ENCODE results near the gene MPIG6B. TPM values are rescaled to one million over a fixed set of nuclear protein-coding genes. Genes with fewer than 3 reads are reported as not detected.

Gene MPIG6B
- under 1 TPM; 0.49 to 0.88 TPM for polyA plus RNA-seq

DNA sequence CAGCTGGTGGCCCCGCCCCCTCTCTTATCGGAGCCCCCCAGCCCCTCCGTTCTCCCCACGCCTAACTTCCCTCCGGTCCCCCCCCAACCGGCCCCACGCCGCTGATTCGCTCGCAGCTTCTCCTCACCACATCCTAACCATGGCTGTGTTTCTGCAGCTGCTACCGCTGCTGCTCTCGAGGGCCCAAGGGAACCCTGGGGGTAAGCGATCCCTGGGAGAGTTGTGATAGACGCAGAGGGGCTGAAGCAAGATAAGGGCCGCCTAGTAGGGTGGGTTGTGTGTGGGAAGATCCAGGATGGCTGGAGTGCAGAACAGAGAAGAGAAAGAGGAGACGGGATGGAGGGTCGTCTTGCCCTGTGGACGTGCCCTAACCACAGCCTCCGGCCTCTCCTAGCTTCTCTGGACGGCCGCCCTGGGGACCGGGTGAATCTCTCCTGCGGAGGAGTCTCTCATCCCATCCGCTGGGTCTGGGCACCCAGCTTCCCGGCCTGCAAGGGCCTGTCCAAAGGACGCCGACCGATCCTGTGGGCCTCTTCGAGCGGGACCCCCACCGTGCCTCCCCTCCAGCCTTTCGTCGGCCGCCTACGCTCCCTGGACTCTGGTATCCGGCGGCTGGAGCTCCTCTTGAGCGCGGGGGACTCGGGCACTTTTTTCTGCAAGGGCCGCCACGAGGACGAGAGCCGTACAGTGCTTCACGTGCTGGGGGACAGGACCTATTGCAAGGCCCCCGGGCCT lies at the start of gene MPIG6B:
Gene MPIG6B (plus strand): TSS at position 129 of the 735 bp plus-strand sequence. CDS start 11 bp downstream, at position 140.
- peaks cover 0 to 19% of the 10 kb centered on the region in 2 donors for H3K4me1 ChIP-seq (ENCODE audit: control insufficient read depth in 2 of 2, insufficient read depth in 2 of 2, low read length in 1 of 2)
- WGBS, 2 donors, result 77 to 85% methylated on average over 41 to 46 of the region's 46 CpGs

GRCh38 chr6:31676322-31676903 lies 46.8 kb upstream of the MPIG6B start:
- 79 to 83% methylated on average over 4 of the region's 4 CpGs for WGBS, 2 donors
- Histone ChIP-seq H3K36me3 (ENCODE audit: control insufficient read depth in 2 of 2, insufficient read depth in 2 of 2, low read length in 1 of 2) (peaks cover 0 to 9% of the 10 kb centered on the region in 2 donors), H3K27ac (ENCODE audit: low read depth in 2 of 2, low read length in 1 of 2) (no peak overlapping the region)

More for the DNA sequence above, at the start of gene MPIG6B:
- H3K9me3 ChIP-seq (ENCODE audit: control insufficient read depth in 2 of 2, insufficient read depth in 1 of 2, low read depth in 1 of 2, low read length in 1 of 2), result no peaks in the 10 kb centered on the region
- no peaks in the 10 kb centered on the region for H3K27me3 ChIP-seq (ENCODE audit: control insufficient read depth in 1 of 2, insufficient read depth in 2 of 2, low read length in 2 of 2)
- no peak within 1 kb of the TSS for H3K4me3 ChIP-seq (ENCODE audit: low read depth in 1 of 2, low read length in 2 of 2)
- peak within 1 kb of the TSS; percentile 21 to 62 for H3K27ac ChIP-seq (ENCODE audit: low read depth in 2 of 2, low read length in 1 of 2)
- H3K36me3 ChIP-seq (ENCODE audit: control insufficient read depth in 2 of 2, insufficient read depth in 2 of 2, low read length in 1 of 2), result peaks cover 0 to 7% of the 10 kb centered on the region in 2 donors

DNA sequence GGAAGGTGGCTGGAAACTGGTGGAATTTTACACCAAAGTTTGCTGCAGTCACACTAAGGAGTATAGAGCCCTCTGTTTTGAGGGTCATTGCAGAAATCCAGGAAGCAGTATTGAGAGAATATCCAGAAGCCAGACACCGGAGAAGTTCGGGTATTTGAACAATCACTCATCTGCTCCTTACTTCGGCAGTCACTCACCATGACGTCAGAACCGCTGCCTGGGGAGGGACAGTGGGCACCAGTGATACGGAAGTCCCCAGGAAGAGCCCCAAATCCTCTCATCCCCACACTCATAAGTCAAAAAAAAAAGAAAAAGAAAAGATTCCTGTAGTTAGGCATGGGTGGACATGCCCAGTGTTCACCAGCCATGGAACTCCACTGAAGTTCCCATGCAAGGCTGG lies 46.3 kb upstream of the MPIG6B start:
- Histone ChIP-seq H3K36me3 (ENCODE audit: control insufficient read depth in 2 of 2, insufficient read depth in 2 of 2, low read length in 1 of 2) (peaks cover 0 to 5% of the 10 kb centered on the region in 2 donors), H3K27me3 (ENCODE audit: control insufficient read depth in 1 of 2, insufficient read depth in 2 of 2, low read length in 2 of 2) (no peaks in the 10 kb centered on the region), H3K9me3 (ENCODE audit: control insufficient read depth in 2 of 2, insufficient read depth in 1 of 2, low read depth in 1 of 2, low read length in 1 of 2) (no peaks in the 10 kb centered on the region), H3K27ac (ENCODE audit: low read depth in 2 of 2, low read length in 1 of 2) (no peak overlapping the region), H3K4me1 (ENCODE audit: control insufficient read depth in 2 of 2, insufficient read depth in 2 of 2, low read length in 1 of 2) (peaks cover 0 to 3% of the 10 kb centered on the region in 2 donors), H3K4me3 (ENCODE audit: low read depth in 1 of 2, low read length in 2 of 2) (no peak overlapping the region)
- 52 to 66% methylated on average over 6 of the region's 6 CpGs for WGBS, 2 donors

More at GRCh38 chr6:31676322-31676903, 46.8 kb upstream of the MPIG6B start:
- H3K4me1 ChIP-seq (ENCODE audit: control insufficient read depth in 2 of 2, insufficient read depth in 2 of 2, low read length in 1 of 2), result peaks cover 0 to 3% of the 10 kb centered on the region in 2 donors
- H3K4me3 ChIP-seq (ENCODE audit: low read depth in 1 of 2, low read length in 2 of 2), result no peak overlapping the region
- H3K9me3 ChIP-seq (ENCODE audit: control insufficient read depth in 2 of 2, insufficient read depth in 1 of 2, low read depth in 1 of 2, low read length in 1 of 2), result no peaks in the 10 kb centered on the region
- H3K27me3 ChIP-seq (ENCODE audit: control insufficient read depth in 1 of 2, insufficient read depth in 2 of 2, low read length in 2 of 2), result no peaks in the 10 kb centered on the region

- no peaks in the 10 kb centered on the region for H3K9me3 ChIP-seq (ENCODE audit: control insufficient read depth in 2 of 2, insufficient read depth in 1 of 2, low read depth in 1 of 2, low read length in 1 of 2)
- H3K36me3 ChIP-seq (ENCODE audit: control insufficient read depth in 2 of 2, insufficient read depth in 2 of 2, low read length in 1 of 2), result no peaks in the 10 kb centered on the region
- no peaks in the 10 kb centered on the region for H3K27me3 ChIP-seq (ENCODE audit: control insufficient read depth in 1 of 2, insufficient read depth in 2 of 2, low read length in 2 of 2)
- H3K27ac ChIP-seq (ENCODE audit: low read depth in 2 of 2, low read length in 1 of 2), result no peak overlapping the region
- H3K4me3 ChIP-seq (ENCODE audit: low read depth in 1 of 2, low read length in 2 of 2), result no peak overlapping the region
- peaks cover 0 to 3% of the 10 kb centered on the region in 2 donors for H3K4me1 ChIP-seq (ENCODE audit: control insufficient read depth in 2 of 2, insufficient read depth in 2 of 2, low read length in 1 of 2)
- 70 to 79% methylated on average over 8 of the region's 8 CpGs for WGBS, 2 donors
Observed at GRCh38 chr6:31677955-31678354, 45.2 kb upstream of the MPIG6B start.

GRCh38 chr6:31680226-31681134 lies 42.7 kb upstream of the MPIG6B start, which contains the start of gene LY6G5C:
TSS of gene LY6G5C (minus strand) at chr6:31681067. CDS start at chr6:31680373, 694 bp downstream.
- Histone ChIP-seq H3K9me3 (ENCODE audit: control insufficient read depth in 2 of 2, insufficient read depth in 1 of 2, low read depth in 1 of 2, low read length in 1 of 2) (no peaks in the 10 kb centered on the region), H3K4me1 (ENCODE audit: control insufficient read depth in 2 of 2, insufficient read depth in 2 of 2, low read length in 1 of 2) (peaks cover 0 to 5% of the 10 kb centered on the region in 2 donors), H3K36me3 (ENCODE audit: control insufficient read depth in 2 of 2, insufficient read depth in 2 of 2, low read length in 1 of 2) (peaks cover 2 to 3% of the 10 kb centered on the region in 2 donors), H3K27me3 (ENCODE audit: control insufficient read depth in 1 of 2, insufficient read depth in 2 of 2, low read length in 2 of 2) (no peaks in the 10 kb centered on the region), H3K27ac (ENCODE audit: low read depth in 2 of 2, low read length in 1 of 2) (peak within 1 kb of the TSS; percentile 63 to 80), H3K4me3 (ENCODE audit: low read depth in 1 of 2, low read length in 2 of 2) (peak within 1 kb of the TSS; percentile 51 to 54)
- 11% methylated on average over 17 of the region's 17 CpGs for WGBS, 2 donors

GRCh38 chr6:31681135-31681671 lies 42.0 kb upstream of the MPIG6B start:
- Histone ChIP-seq H3K36me3 (ENCODE audit: control insufficient read depth in 2 of 2, insufficient read depth in 2 of 2, low read length in 1 of 2) (peaks cover 3 to 5% of the 10 kb centered on the region in 2 donors), H3K27me3 (ENCODE audit: control insufficient read depth in 1 of 2, insufficient read depth in 2 of 2, low read length in 2 of 2) (no peaks in the 10 kb centered on the region), H3K4me3 (ENCODE audit: low read depth in 1 of 2, low read length in 2 of 2) (peak overlapping the region; percentile 51 to 54), H3K27ac (ENCODE audit: low read depth in 2 of 2, low read length in 1 of 2) (peak overlapping the region; percentile 63 to 80), H3K9me3 (ENCODE audit: control insufficient read depth in 2 of 2, insufficient read depth in 1 of 2, low read depth in 1 of 2, low read length in 1 of 2) (no peaks in the 10 kb centered on the region), H3K4me1 (ENCODE audit: control insufficient read depth in 2 of 2, insufficient read depth in 2 of 2, low read length in 1 of 2) (peaks cover 0 to 5% of the 10 kb centered on the region in 2 donors)
- 0 to 1% methylated on average over 40 of the region's 40 CpGs for WGBS, 2 donors

DNA sequence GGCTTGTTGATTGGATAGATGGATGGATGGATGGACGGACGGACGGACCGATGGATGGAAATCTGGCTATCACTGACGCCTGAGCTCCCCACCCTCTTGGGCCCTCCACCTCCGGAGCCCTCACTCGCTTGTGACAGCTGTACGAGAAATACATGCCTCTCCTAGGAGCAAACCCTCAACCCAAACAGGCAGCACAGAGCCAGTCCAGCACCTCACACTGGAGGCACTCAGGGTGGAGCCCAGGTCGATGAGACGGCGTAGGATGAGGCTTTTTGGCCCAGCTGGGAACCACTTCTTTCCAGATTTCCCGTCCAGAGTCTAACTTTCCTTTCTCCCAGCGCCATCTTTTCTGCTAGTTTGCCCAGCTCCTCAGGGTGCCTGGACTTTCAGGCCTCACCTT lies 39.6 kb upstream of the MPIG6B start:
- Histone ChIP-seq H3K9me3 (ENCODE audit: control insufficient read depth in 2 of 2, insufficient read depth in 1 of 2, low read depth in 1 of 2, low read length in 1 of 2) (no peaks in the 10 kb centered on the region), H3K27me3 (ENCODE audit: control insufficient read depth in 1 of 2, insufficient read depth in 2 of 2, low read length in 2 of 2) (no peaks in the 10 kb centered on the region), H3K36me3 (ENCODE audit: control insufficient read depth in 2 of 2, insufficient read depth in 2 of 2, low read length in 1 of 2) (peaks cover 19 to 27% of the 10 kb centered on the region in 2 donors), H3K4me3 (ENCODE audit: low read depth in 1 of 2, low read length in 2 of 2) (no peak overlapping the region), H3K27ac (ENCODE audit: low read depth in 2 of 2, low read length in 1 of 2) (no peak overlapping the region), H3K4me1 (ENCODE audit: control insufficient read depth in 2 of 2, insufficient read depth in 2 of 2, low read length in 1 of 2) (peaks cover 0 to 5% of the 10 kb centered on the region in 2 donors)
- WGBS, 2 donors, result 62 to 63% methylated on average over 13 of the region's 13 CpGs

- peaks cover 0 to 3% of the 10 kb centered on the region in 2 donors for H3K4me1 ChIP-seq (ENCODE audit: control insufficient read depth in 2 of 2, insufficient read depth in 2 of 2, low read length in 1 of 2)
- 84 to 87% methylated on average over 5 of the region's 5 CpGs for WGBS, 2 donors
- no peak overlapping the region for H3K27ac ChIP-seq (ENCODE audit: low read depth in 2 of 2, low read length in 1 of 2)
- no peaks in the 10 kb centered on the region for H3K9me3 ChIP-seq (ENCODE audit: control insufficient read depth in 2 of 2, insufficient read depth in 1 of 2, low read depth in 1 of 2, low read length in 1 of 2)
- H3K4me3 ChIP-seq (ENCODE audit: low read depth in 1 of 2, low read length in 2 of 2), result no peak overlapping the region
- peaks cover 30 to 51% of the 10 kb centered on the region in 2 donors for H3K36me3 ChIP-seq (ENCODE audit: control insufficient read depth in 2 of 2, insufficient read depth in 2 of 2, low read length in 1 of 2)
- no peaks in the 10 kb centered on the region for H3K27me3 ChIP-seq (ENCODE audit: control insufficient read depth in 1 of 2, insufficient read depth in 2 of 2, low read length in 2 of 2)
Observed at GRCh38 chr6:31686483-31686882, 36.7 kb upstream of the MPIG6B start.

GRCh38 chr6:31687321-31687720 lies 35.9 kb upstream of the MPIG6B start:
- 86 to 87% methylated on average over 8 of the region's 8 CpGs for WGBS, 2 donors
- Histone ChIP-seq H3K27ac (ENCODE audit: low read depth in 2 of 2, low read length in 1 of 2) (no peak overlapping the region), H3K27me3 (ENCODE audit: control insufficient read depth in 1 of 2, insufficient read depth in 2 of 2, low read length in 2 of 2) (no peaks in the 10 kb centered on the region), H3K36me3 (ENCODE audit: control insufficient read depth in 2 of 2, insufficient read depth in 2 of 2, low read length in 1 of 2) (peaks cover 30 to 54% of the 10 kb centered on the region in 2 donors), H3K4me3 (ENCODE audit: low read depth in 1 of 2, low read length in 2 of 2) (no peak overlapping the region), H3K9me3 (ENCODE audit: control insufficient read depth in 2 of 2, insufficient read depth in 1 of 2, low read depth in 1 of 2, low read length in 1 of 2) (no peaks in the 10 kb centered on the region), H3K4me1 (ENCODE audit: control insufficient read depth in 2 of 2, insufficient read depth in 2 of 2, low read length in 1 of 2) (peaks cover 0 to 3% of the 10 kb centered on the region in 2 donors)
